K562 (cell line): ENCODE results near the gene EPB41L4A. TPM values are rescaled to one million over a fixed set of nuclear protein-coding genes. Genes with fewer than 3 reads are reported as not detected.
"Not testable (repeated sequence)": the region's sequence is repeated elsewhere in the genome, so short reads cannot be mapped to it uniquely, and the experiment has no call there.

ENCODE experiments used
- ATAC-seq: fragments of 200-7000 bp; cut with Tn5 transposase; 3 replicates; pipeline ENCODE4 v1.9.1; 2020; ENCODE audit warnings: moderate library complexity
- BruUV-seq: library from RNA; stranded (reverse); fragments of 400-500 nt; replicated peaks from 2 replicates; lab custom pipeline; 2021; lab: Mats Ljungman, UMichigan
- CTCF ChIA-PET: fragments of 300-600 bp; formaldehyde crosslinking; extraction: SDS; loops from one replicate; lab custom pipeline; 2021; ENCODE audit warnings: low intra/inter-chr PET ratio; lab: Yijun Ruan, JAX
- POLR2A ChIA-PET: fragments of 300-600, 350-650 bp; sonication (Branson Sonifier 250); formaldehyde crosslinking; extraction: SDS; loops from one replicate; lab custom pipeline; 2021; ENCODE audit warnings: antibody characterized with exemption, inconsistent platforms; lab: Yijun Ruan, JAX
- DNase-seq, 4 experiments: peaks; one replicate each; pipeline versions ENCODE4 v3.0.0 to v3.0.0-alpha.2; 2011 to 2018; ENCODE audit warnings: low spot score in 3 of 4, mixed read lengths in 3 of 4; ENCODE audit errors: extremely low read depth in 1 of 4
- FAIRE-seq: peaks from 2 replicates; lab custom pipeline; 2011; peaks lifted over from hg19 to GRCh38; lab: Jason Lieb, UNC
- H2AFZ ChIP-seq: 2 replicates; pipeline ENCODE4 v1.6.0; 2011; ENCODE audit warnings: low read depth, low read length, control low read depth, inconsistent platforms
- H3K27ac ChIP-seq: fragments of 200-600 bp; 3 replicates; pipeline ENCODE4 v1.8.0; 2011; ENCODE audit warnings: low read depth, mild to moderate bottlenecking, control low read depth, inconsistent platforms, low read length, moderate library complexity, mixed read lengths; ENCODE audit errors: extremely low read depth
- H3K27me3 ChIP-seq, 2 experiments: fragments of 300-600 bp in 1 of 2; 2 replicates in 1 of 2; 3 replicates in 1 of 2; pipeline versions ENCODE4 v1.6.0 to v1.8.0; 2011; ENCODE audit warnings: inconsistent platforms in 2 of 2, low read length in 2 of 2, mild to moderate bottlenecking in 1 of 2, mixed read lengths in 1 of 2, moderate library complexity in 1 of 2; ENCODE audit not compliant: control insufficient read depth in 2 of 2, insufficient read depth in 2 of 2
- H3K36me3 ChIP-seq: fragments of 300-600 bp; 3 replicates; pipeline ENCODE4 v1.8.0; 2011; ENCODE audit warnings: mild to moderate bottlenecking, low read length, inconsistent platforms; ENCODE audit not compliant: control insufficient read depth, insufficient read depth
- H3K4me1 ChIP-seq, 2 experiments: fragments of 200-600 bp in 1 of 2; replicated peaks in 1 of 2; 2 replicates in 1 of 2; 3 replicates in 1 of 2; pipeline versions ENCODE4 v1.5.1 to v1.8.0; 2011; ENCODE audit warnings: inconsistent platforms in 2 of 2, low read length in 2 of 2, mild to moderate bottlenecking in 1 of 2, mixed read lengths in 1 of 2, moderate library complexity in 1 of 2; ENCODE audit not compliant: control insufficient read depth in 2 of 2, insufficient read depth in 2 of 2
- H3K4me2 ChIP-seq: 2 replicates; pipeline ENCODE4 v1.6.1; 2011; ENCODE audit warnings: low read length, control low read depth, inconsistent platforms, mixed read lengths; ENCODE audit not compliant: insufficient read depth
- H3K4me3 ChIP-seq: fragments of 200-600 bp; sonication (generic), shearing (Covaris generic); 2 replicates; pipeline ENCODE4 v1.5.1; 2016; ENCODE audit warnings: control low read depth, inconsistent platforms
- H3K79me2 ChIP-seq: fragments of 200-600 bp; 3 replicates; pipeline ENCODE4 v1.8.0; 2011; ENCODE audit warnings: low read length, inconsistent platforms; ENCODE audit not compliant: control insufficient read depth, insufficient read depth
- H3K9ac ChIP-seq, 2 experiments: 2 replicates each; pipeline versions ENCODE4 v1.6.0 to v1.6.1; 2011; ENCODE audit warnings: low read depth in 2 of 2, low read length in 2 of 2, control low read depth in 1 of 2, inconsistent platforms in 1 of 2, mild to moderate bottlenecking in 1 of 2, mixed read lengths in 1 of 2; ENCODE audit not compliant: insufficient read depth in 1 of 2
- H3K9me1 ChIP-seq: one replicate; pipeline ENCODE4 v1.6.0; 2011; ENCODE audit warnings: inconsistent platforms, mild to moderate bottlenecking, low read length, moderate library complexity; ENCODE audit not compliant: control insufficient read depth, insufficient read depth
- H3K9me3 ChIP-seq: replicated peaks from 2 replicates; pipeline ENCODE4 v1.5.1; 2011; ENCODE audit warnings: low read depth, low read length, inconsistent platforms; ENCODE audit not compliant: control insufficient read depth, insufficient read depth
- H4K20me1 ChIP-seq: replicated peaks from 2 replicates; pipeline ENCODE4 v1.6.1; 2011; ENCODE audit warnings: low read length, inconsistent platforms, mixed read lengths; ENCODE audit not compliant: control insufficient read depth, insufficient read depth
- ARID1B ChIP-seq: fragments of 450-650 bp; IDR thresholded peaks from 2 replicates; pipeline ENCODE4 v1.6.1; 2016; ENCODE audit warnings: antibody characterized with exemption, mild to moderate bottlenecking, inconsistent platforms
- ARNT ChIP-seq, 2 experiments: fragments of 450-650 bp; IDR thresholded peaks; 2 replicates each; pipeline ENCODE4 v1.6.1; 2016; ENCODE audit warnings: mild to moderate bottlenecking in 1 of 2
- CBFA2T2 ChIP-seq: fragments of 450-650 bp; conservative IDR thresholded peaks from 2 replicates; pipeline ENCODE4 v1.6.1; 2017; ENCODE audit warnings: mild to moderate bottlenecking
- CTBP1 ChIP-seq: fragments of 450-650 bp; IDR thresholded peaks from 2 replicates; pipeline ENCODE4 v1.6.1; 2016; ENCODE audit warnings: borderline replicate concordance
- CXXC5 ChIP-seq: fragments of 250-450 bp; sonication (Bioruptor Pico); IDR thresholded peaks from 2 replicates; pipeline ENCODE4 v1.8.0; 2022; ENCODE audit warnings: inconsistent platforms, mild to moderate bottlenecking, moderate library complexity
- DPF2 ChIP-seq: fragments of 450-650 bp; IDR thresholded peaks from 2 replicates; pipeline ENCODE4 v1.6.1; 2016
- KDM1A ChIP-seq, 2 experiments: fragments of 450-650 bp; IDR thresholded peaks; 2 replicates each; pipeline ENCODE4 v1.6.1; 2016; ENCODE audit warnings: mild to moderate bottlenecking in 2 of 2
- KDM2B ChIP-seq: fragments of 250-450 bp; sonication (Bioruptor Pico); IDR thresholded peaks from 2 replicates; pipeline ENCODE4 v1.8.0; 2021; ENCODE audit warnings: mild to moderate bottlenecking, moderate library complexity
- LCOR ChIP-seq: sonication (generic); formaldehyde crosslinking; IDR thresholded peaks from 2 replicates; pipeline ENCODE4 v1.8.0; 2022; ENCODE audit warnings: mild to moderate bottlenecking, missing genetic modification reagents
- NCOR1 ChIP-seq: fragments of 450-650 bp; IDR thresholded peaks from 2 replicates; pipeline ENCODE4 v1.6.1; 2016; ENCODE audit warnings: mild to moderate bottlenecking, moderate library complexity
- NR2F6 ChIP-seq: fragments of 450-650 bp; formaldehyde crosslinking; IDR thresholded peaks from 2 replicates; pipeline ENCODE4 v1.4.0; 2020; ENCODE audit warnings: mild to moderate bottlenecking
- RBM25 ChIP-seq: fragments of 200-400 bp; formaldehyde crosslinking; IDR thresholded peaks from 2 replicates; pipeline ENCODE4 v1.6.1; 2018; ENCODE audit warnings: low read length, low read depth, moderate library complexity; ENCODE audit not compliant: severe bottlenecking
- SMARCA4 ChIP-seq: fragments of 450-650 bp; IDR thresholded peaks from 2 replicates; pipeline ENCODE4 v1.6.1; 2016
- TAL1 ChIP-seq: fragments of 450-650 bp; IDR thresholded peaks from 2 replicates; pipeline ENCODE4 v1.6.1; 2016; ENCODE audit warnings: mild to moderate bottlenecking
- TCF3 ChIP-seq: sonication (generic); formaldehyde crosslinking; IDR thresholded peaks from 2 replicates; pipeline ENCODE4 v1.4.0; 2020; ENCODE audit warnings: mild to moderate bottlenecking, missing genetic modification reagents
- TRIM24 ChIP-seq, 2 experiments: fragments of 450-650 bp; IDR thresholded peaks; 2 replicates each; pipeline ENCODE4 v1.6.1; 2016
- ZNF146 ChIP-seq: IDR thresholded peaks from one replicate; pipeline ENCODE4 v1.6.1; 2018; ENCODE audit warnings: missing compliant biosample characterization; ENCODE audit not compliant: unreplicated experiment
- WGBS: fragments of 100-300 bp; shearing (Covaris generic); methylation state at CpG from one replicate; pipeline ENCODE4 v1.1.6; 2016; ENCODE audit warnings: low coverage, mixed read lengths; ENCODE audit not compliant: insufficient coverage; ENCODE audit errors: missing lambda C conversion rate; 5-methylcytosine and 5-hydroxymethylcytosine counted together
- in situ Hi-C: fragments of 300-500 bp; cut with MboI; formaldehyde crosslinking; loops from 4 replicates; pipeline ENCODE4 v1.15.0; 2018; ENCODE audit warnings: inconsistent platforms, mixed read lengths
- intact Hi-C: fragments of 100-400 bp; cut with micrococcal nuclease; formaldehyde crosslinking; loops from 2 replicates; pipeline ENCODE4 v1.14.2; 2022
- polyA plus RNA-seq, 8 experiments: library from polyadenylated mRNA; depleted of rRNA in 4 of 8; stranded (reverse) in 5 of 8; unstranded in 3 of 8; fragments of >200 nt; fragmentation: Nextera tagmentation in 2 of 8; fragmentation: Illumina TruSeq in 1 of 8; extraction: Ambion mirVana in 2 of 8; extraction: Trizol in 1 of 8; gene quantifications; 2 replicates each; pipeline versions ENCODE4 v1.2.1 to v1.2.3, GENCODE V29; 2011 to 2014; ENCODE audit warnings: inconsistent platforms in 1 of 8, missing spikeins in 1 of 8
- total RNA-seq, 7 experiments: library from RNA; depleted of rRNA in 6 of 7; stranded (reverse); fragments of >200 nt in 6 of 7; fragmentation: Illumina TruSeq in 2 of 7; extraction: Trizol in 2 of 7; gene quantifications; 2 replicates each; pipeline versions ENCODE4 v1.2.1 to v1.2.3, GENCODE V29; 2011 to 2021; ENCODE audit warnings: low replicate concordance in 1 of 7
- TF ChIP-seq, protein P1 (sequence below): fragments of 450-650 bp; formaldehyde crosslinking; IDR thresholded peaks from 2 replicates; pipeline ENCODE4 v1.4.0; 2020; ENCODE audit warnings: mild to moderate bottlenecking, moderate library complexity

Gene EPB41L4A
- total and polyA plus RNA-seq, 9 of the 15 experiments (the other 6 are each of a cell fraction or from before 2014, with no cell fraction given), result 0.04 to 0.35 (median 0.12) TPM; not detected in 3

- 17% methylated on average over 3 of the region's 3 CpGs for WGBS
- H3K4me3 ChIP-seq, H3K79me2 ChIP-seq, H3K36me3 ChIP-seq, H4K20me1 ChIP-seq, H3K9me1 ChIP-seq, FAIRE-seq, BruUV-seq, H2AFZ ChIP-seq, ATAC-seq: not testable (repeated sequence)
- in situ Hi-C loops, result loop anchor here (25.0 kb wide), 1 partner anchor 554 kb away; no protein-coding TSS in a partner anchor
- TF ChIP-seq ZNF146 (CRISPR knock-in tag) (peak; percentile 72), RBM25 (peak; percentile 6)
- TF ChIP-seq, all 486 proteins: peak for 2; not testable (repeated sequence) for 484
- H3K9ac ChIP-seq, POLR2A ChIA-PET, CTCF ChIA-PET, DNase-seq, H3K27me3 ChIP-seq, H3K4me2 ChIP-seq, intact Hi-C loops, H3K9me3 ChIP-seq, H3K27ac ChIP-seq: not testable (repeated sequence)
- peaks cover 0 to 14% of the 10 kb centered on the region in 2 experiments; a peak in 3 of 5 replicates for H3K4me1 ChIP-seq
Measured at GRCh38 chr5:112208195-112208594, 210.9 kb downstream of the EPB41L4A start.

DNA sequence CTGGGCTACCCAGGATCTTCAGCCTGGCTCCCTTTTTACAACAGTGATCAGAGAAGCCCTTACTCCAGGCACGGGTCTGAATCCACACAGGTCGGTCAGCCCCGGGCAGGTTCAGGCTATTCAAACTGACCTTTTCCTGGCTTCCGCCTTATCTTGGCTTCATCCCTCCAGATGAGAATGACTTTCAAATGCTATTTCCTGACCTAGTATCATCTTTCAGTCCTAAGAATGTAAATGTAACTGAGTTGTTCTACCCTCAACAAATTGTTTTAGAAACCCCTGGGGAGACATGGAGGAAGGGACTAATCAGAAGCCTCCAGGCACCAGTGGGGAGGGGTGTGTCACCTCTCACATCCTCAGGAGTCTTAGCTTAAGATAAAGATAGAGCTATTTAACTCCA lies 213.2 kb downstream of the EPB41L4A start:
- in situ Hi-C loops, result loop anchor here (25.0 kb wide), 1 partner anchor 556 kb away; no protein-coding TSS in a partner anchor
- peaks cover 0 to 14% of the 10 kb centered on the region in 2 experiments; a peak in 3 of 5 replicates for H3K4me1 ChIP-seq
- CTCF ChIA-PET, result no interaction called here
- TF ChIP-seq DPF2 (peak; percentile 50; the same call in 1 of the 2 replicates), TRIM24 (IDR thresholded peaks at IDR 0.05) (0 out of 4 replicates have a peak, but pooled peaks of 1 of the 2 experiments have one; percentile 24), ARID1B (peak; percentile 79), CXXC5 (peak; percentile 23; the same call in 1 of the 2 replicates), TCF3 (CRISPR knock-in tag) (peak; percentile 87), TAL1 (peak; percentile 63), NR2F6 (no peak), LCOR (no peak), ARNT (IDR thresholded peaks at IDR 0.05) (no peak), SMARCA4 (peak; percentile 49; the same call in 1 of the 2 replicates), CBFA2T2 (peak; percentile 56), KDM2B (CRISPR knock-in tag) (no peak), CTBP1 (peak; percentile 41; the same call in 1 of the 2 replicates), NCOR1 (peak; percentile 40; the same call in 1 of the 2 replicates), KDM1A (IDR thresholded peaks at IDR 0.05) (peak in 1 of 2 experiments; percentile 36; a peak in 2 of 4 replicates)
- TF ChIP-seq, protein P1, sequence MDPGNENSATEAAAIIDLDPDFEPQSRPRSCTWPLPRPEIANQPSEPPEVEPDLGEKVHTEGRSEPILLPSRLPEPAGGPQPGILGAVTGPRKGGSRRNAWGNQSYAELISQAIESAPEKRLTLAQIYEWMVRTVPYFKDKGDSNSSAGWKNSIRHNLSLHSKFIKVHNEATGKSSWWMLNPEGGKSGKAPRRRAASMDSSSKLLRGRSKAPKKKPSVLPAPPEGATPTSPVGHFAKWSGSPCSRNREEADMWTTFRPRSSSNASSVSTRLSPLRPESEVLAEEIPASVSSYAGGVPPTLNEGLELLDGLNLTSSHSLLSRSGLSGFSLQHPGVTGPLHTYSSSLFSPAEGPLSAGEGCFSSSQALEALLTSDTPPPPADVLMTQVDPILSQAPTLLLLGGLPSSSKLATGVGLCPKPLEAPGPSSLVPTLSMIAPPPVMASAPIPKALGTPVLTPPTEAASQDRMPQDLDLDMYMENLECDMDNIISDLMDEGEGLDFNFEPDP (CRISPR knock-in tag), result no peak

More for the DNA sequence above, 213.2 kb downstream of the EPB41L4A start:
- 0% methylated on average over 4 of the region's 4 CpGs for WGBS
- Histone ChIP-seq H3K36me3 (no peaks in the 10 kb centered on the region), H3K9me3 (no peaks in the 10 kb centered on the region), H3K4me2 (peak overlapping the region; percentile 50), H3K9me1 (no peaks in the 10 kb centered on the region), H2AFZ (no peak overlapping the region), H3K27ac (no peak overlapping the region), H3K9ac (peak overlapping the region in 1 of 2 experiments; percentile 19; a peak in 1 of 4 replicates), H3K27me3 (peaks cover 3 to 5% of the 10 kb centered on the region in 2 experiments; a peak in 4 of 5 replicates), H3K79me2 (no peaks in the 10 kb centered on the region), H4K20me1 (no peaks in the 10 kb centered on the region), H3K4me3 (no peak overlapping the region)
- FAIRE-seq (peak; percentile 72), ATAC-seq (peak; percentile 87), DNase-seq (peak in 2 of 4 experiments; percentile 50 to 79)
- no TSS peak for BruUV-seq
- POLR2A ChIA-PET, result interaction anchor here (0.6 kb wide), 1 partner anchor 218 kb away, joined by 3 read pairs; no protein-coding TSS in a partner anchor
- intact Hi-C loops, result no loop called here
